ENCODE data around the gene FECH.

Gene FECH

DNA sequence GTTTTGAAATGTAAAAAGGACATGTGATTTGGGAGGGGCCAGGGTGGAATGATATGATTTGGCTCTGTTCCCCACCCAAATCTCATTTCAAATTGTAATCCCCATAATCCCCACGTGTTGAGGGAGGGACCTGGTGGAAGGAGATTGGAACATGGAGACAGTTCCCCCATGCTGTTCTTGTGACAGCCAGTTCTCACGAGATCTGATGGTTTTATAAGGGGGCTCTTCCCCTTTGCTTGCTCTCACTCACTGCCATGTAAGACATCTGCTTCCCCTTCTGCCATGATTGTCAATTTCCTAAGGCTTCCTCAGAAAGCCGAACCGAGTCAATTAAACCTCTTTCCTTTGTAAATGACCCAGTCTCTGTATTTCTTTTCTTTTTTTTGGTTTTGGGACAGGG, 39.2 kb downstream of the FECH start:
- Histone ChIP-seq H3K9me3 (ENCODE audit: control insufficient read depth in 2 of 2, low read length in 2 of 2) (no peaks in the 10 kb centered on the region), H3K27me3 (ENCODE audit: control insufficient read depth in 1 of 2, insufficient read depth in 2 of 2, low read length in 2 of 2) (no peaks in the 10 kb centered on the region), H3K36me3 (ENCODE audit: control insufficient read depth in 2 of 2, insufficient read depth in 2 of 2, low read length in 2 of 2) (peaks cover 7 to 12% of the 10 kb centered on the region in 2 donors), H3K4me3 (ENCODE audit: low read length in 2 of 2) (no peak overlapping the region), H3K4me1 (ENCODE audit: control insufficient read depth, insufficient read depth, low read length) (no peaks in the 10 kb centered on the region), H3K27ac (ENCODE audit: low read length) (no peak overlapping the region), H3K9ac (ENCODE audit: low read length in 2 of 2) (no peak overlapping the region)

DNA sequence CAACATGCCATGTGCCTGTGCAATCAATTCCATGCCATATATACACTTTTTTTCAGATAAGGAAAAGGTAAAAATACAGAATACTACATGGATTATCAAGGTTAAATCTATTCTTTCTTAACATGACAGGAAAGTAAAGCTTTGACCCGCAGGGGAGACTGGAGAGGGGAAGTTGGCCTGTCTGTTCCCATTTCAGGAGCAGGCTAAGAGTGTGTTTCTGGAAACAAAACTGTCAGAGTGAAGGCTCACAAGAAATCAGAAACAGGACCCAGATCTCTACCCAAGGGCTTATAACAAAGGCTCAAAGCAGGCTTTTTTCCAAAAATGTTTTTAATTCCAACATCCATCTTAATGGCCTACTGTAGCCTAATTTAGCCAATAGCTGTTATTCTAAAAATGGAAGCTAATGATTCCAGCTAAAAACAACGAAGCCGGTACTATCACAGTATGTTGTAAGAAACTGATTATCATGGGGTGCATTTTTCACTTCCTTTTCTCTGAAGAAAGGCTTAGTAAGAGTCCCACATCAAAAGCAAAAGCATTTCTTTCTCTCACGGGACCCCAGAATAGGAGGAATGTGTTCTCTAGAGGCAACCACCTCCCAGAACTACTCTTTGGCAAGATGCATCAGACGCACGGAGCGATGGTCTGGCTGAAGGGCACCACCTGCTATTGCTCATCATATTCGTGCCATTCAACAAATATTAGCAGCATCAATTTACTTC, 41.4 kb downstream of the FECH start:
- Histone ChIP-seq H3K4me1 (ENCODE audit: control insufficient read depth, insufficient read depth, low read length) (no peaks in the 10 kb centered on the region), H3K27ac (ENCODE audit: low read length) (no peak overlapping the region), H3K9me3 (ENCODE audit: control insufficient read depth in 2 of 2, low read length in 2 of 2) (no peaks in the 10 kb centered on the region), H3K27me3 (ENCODE audit: control insufficient read depth in 1 of 2, insufficient read depth in 2 of 2, low read length in 2 of 2) (no peaks in the 10 kb centered on the region), H3K4me3 (ENCODE audit: low read length in 2 of 2) (no peak overlapping the region), H3K9ac (ENCODE audit: low read length in 2 of 2) (no peak overlapping the region), H3K36me3 (ENCODE audit: control insufficient read depth in 2 of 2, insufficient read depth in 2 of 2, low read length in 2 of 2) (peaks cover under 1 to 8% of the 10 kb centered on the region in 2 donors)

DNA sequence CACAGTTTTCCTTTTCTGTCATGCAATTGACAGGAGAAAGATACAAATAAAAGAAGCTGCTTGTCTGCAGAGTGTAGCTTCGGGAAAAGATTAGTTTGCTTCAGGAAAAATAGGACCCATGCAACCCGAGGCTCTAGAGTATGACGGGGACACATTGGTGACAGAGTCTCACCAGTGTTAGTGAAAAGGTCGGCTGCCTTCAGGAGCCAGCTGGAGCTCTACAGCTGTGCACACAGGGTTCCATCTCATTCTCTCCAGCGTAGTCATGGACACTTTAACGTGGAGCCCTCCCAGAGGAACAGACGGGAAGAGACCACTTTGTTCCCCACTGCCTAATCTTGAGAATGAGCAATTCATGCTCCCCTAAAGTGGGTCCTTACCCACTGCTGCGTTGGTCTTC, 42.9 kb downstream of the FECH start:
- Histone ChIP-seq H3K36me3 (ENCODE audit: control insufficient read depth in 2 of 2, insufficient read depth in 2 of 2, low read length in 2 of 2) (peaks cover 0 to 3% of the 10 kb centered on the region in 2 donors), H3K9ac (ENCODE audit: low read length in 2 of 2) (no peak overlapping the region), H3K9me3 (ENCODE audit: control insufficient read depth in 2 of 2, low read length in 2 of 2) (no peaks in the 10 kb centered on the region), H3K4me1 (ENCODE audit: control insufficient read depth, insufficient read depth, low read length) (no peaks in the 10 kb centered on the region), H3K27me3 (ENCODE audit: control insufficient read depth in 1 of 2, insufficient read depth in 2 of 2, low read length in 2 of 2) (no peaks in the 10 kb centered on the region), H3K27ac (ENCODE audit: low read length) (no peak overlapping the region), H3K4me3 (ENCODE audit: low read length in 2 of 2) (no peak overlapping the region)

GRCh38 chr18:57542812-57543427, 43.6 kb downstream of the FECH start:
- Histone ChIP-seq H3K9ac (ENCODE audit: low read length in 2 of 2) (no peak overlapping the region), H3K36me3 (ENCODE audit: control insufficient read depth in 2 of 2, insufficient read depth in 2 of 2, low read length in 2 of 2) (no peaks in the 10 kb centered on the region)

DNA sequence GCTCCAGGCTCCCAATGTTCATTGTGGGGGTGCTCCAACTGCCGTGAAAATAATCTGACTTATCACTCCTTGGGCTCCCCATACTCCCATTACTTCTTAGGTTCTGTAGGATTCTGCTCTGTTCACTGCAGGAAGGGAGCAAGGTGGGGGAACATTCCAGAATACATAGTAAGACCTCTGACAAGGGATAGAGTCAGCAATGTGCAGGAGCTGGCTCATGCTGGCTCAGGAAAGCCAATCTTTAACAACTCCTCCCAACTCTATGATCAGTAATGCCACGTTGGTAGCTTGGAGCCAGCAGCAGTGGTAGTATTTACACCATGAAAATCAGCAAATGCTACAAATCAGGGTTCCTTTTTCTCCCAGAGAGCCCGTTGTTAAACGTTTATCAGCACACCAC, 44.4 kb downstream of the FECH start:
- Histone ChIP-seq H3K27me3 (ENCODE audit: control insufficient read depth in 1 of 2, insufficient read depth in 2 of 2, low read length in 2 of 2) (peaks cover 0 to 2% of the 10 kb centered on the region in 2 donors), H3K4me3 (ENCODE audit: low read length in 2 of 2) (no peak overlapping the region), H3K4me1 (ENCODE audit: control insufficient read depth, insufficient read depth, low read length) (no peaks in the 10 kb centered on the region), H3K27ac (ENCODE audit: low read length) (no peak overlapping the region), H3K9me3 (ENCODE audit: control insufficient read depth in 2 of 2, low read length in 2 of 2) (no peaks in the 10 kb centered on the region), H3K36me3 (ENCODE audit: control insufficient read depth in 2 of 2, insufficient read depth in 2 of 2, low read length in 2 of 2) (no peaks in the 10 kb centered on the region), H3K9ac (ENCODE audit: low read length in 2 of 2) (no peak overlapping the region)

More at GRCh38 chr18:57542812-57543427, 43.6 kb downstream of the FECH start:
- Histone ChIP-seq H3K4me1 (ENCODE audit: control insufficient read depth, insufficient read depth, low read length) (no peaks in the 10 kb centered on the region), H3K9me3 (ENCODE audit: control insufficient read depth in 2 of 2, low read length in 2 of 2) (no peaks in the 10 kb centered on the region), H3K4me3 (ENCODE audit: low read length in 2 of 2) (no peak overlapping the region), H3K27ac (ENCODE audit: low read length) (no peak overlapping the region), H3K27me3 (ENCODE audit: control insufficient read depth in 1 of 2, insufficient read depth in 2 of 2, low read length in 2 of 2) (peaks cover 0 to 2% of the 10 kb centered on the region in 2 donors)

- Histone ChIP-seq H3K4me1 (ENCODE audit: control insufficient read depth, insufficient read depth, low read length) (no peaks in the 10 kb centered on the region), H3K9me3 (ENCODE audit: control insufficient read depth in 2 of 2, low read length in 2 of 2) (no peaks in the 10 kb centered on the region), H3K4me3 (ENCODE audit: low read length in 2 of 2) (no peak overlapping the region), H3K27me3 (ENCODE audit: control insufficient read depth in 1 of 2, insufficient read depth in 2 of 2, low read length in 2 of 2) (peaks cover 0 to 5% of the 10 kb centered on the region in 2 donors), H3K36me3 (ENCODE audit: control insufficient read depth in 2 of 2, insufficient read depth in 2 of 2, low read length in 2 of 2) (no peaks in the 10 kb centered on the region), H3K9ac (ENCODE audit: low read length in 2 of 2) (no peak overlapping the region), H3K27ac (ENCODE audit: low read length) (no peak overlapping the region)
These were observed 46.8 kb downstream of the FECH start for GRCh38 chr18:57539702-57540101.

DNA sequence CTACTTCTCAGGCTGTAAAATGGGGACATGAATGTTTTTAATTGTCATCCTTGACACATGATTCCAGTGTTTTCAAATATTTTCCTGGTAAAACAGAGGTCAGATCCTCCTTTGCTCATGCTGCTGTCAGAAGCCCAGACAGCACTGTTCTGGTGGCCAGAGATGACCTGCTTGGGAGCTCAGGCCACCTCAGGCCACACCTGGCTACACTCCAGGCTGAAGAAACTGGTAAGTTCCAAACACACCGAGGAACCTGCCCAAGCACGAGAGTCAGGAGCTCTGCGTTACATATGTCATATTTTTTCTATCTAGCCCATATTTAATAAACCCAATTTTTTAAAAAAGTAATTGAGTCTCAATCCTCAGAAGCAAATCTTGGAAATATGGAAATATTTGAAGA, 47.9 kb downstream of the FECH start:
- no peaks in the 10 kb centered on the region for H3K4me1 ChIP-seq (ENCODE audit: control insufficient read depth, insufficient read depth, low read length)
- H3K27me3 ChIP-seq (ENCODE audit: control insufficient read depth in 1 of 2, insufficient read depth in 2 of 2, low read length in 2 of 2), result peaks cover 0 to 5% of the 10 kb centered on the region in 2 donors
- H3K36me3 ChIP-seq (ENCODE audit: control insufficient read depth in 2 of 2, insufficient read depth in 2 of 2, low read length in 2 of 2), result no peaks in the 10 kb centered on the region
- H3K9ac ChIP-seq (ENCODE audit: low read length in 2 of 2), result no peak overlapping the region
- H3K9me3 ChIP-seq (ENCODE audit: control insufficient read depth in 2 of 2, low read length in 2 of 2), result no peaks in the 10 kb centered on the region
- H3K4me3 ChIP-seq (ENCODE audit: low read length in 2 of 2), result no peak overlapping the region
- H3K27ac ChIP-seq (ENCODE audit: low read length), result no peak overlapping the region

GRCh38 chr18:57534511-57534909, 52.0 kb downstream of the FECH start:
- Histone ChIP-seq H3K9ac (ENCODE audit: low read length in 2 of 2) (no peak overlapping the region), H3K4me1 (ENCODE audit: control insufficient read depth, insufficient read depth, low read length) (no peaks in the 10 kb centered on the region), H3K36me3 (ENCODE audit: control insufficient read depth in 2 of 2, insufficient read depth in 2 of 2, low read length in 2 of 2) (no peaks in the 10 kb centered on the region), H3K9me3 (ENCODE audit: control insufficient read depth in 2 of 2, low read length in 2 of 2) (no peaks in the 10 kb centered on the region), H3K27me3 (ENCODE audit: control insufficient read depth in 1 of 2, insufficient read depth in 2 of 2, low read length in 2 of 2) (peaks cover 0 to 5% of the 10 kb centered on the region in 2 donors), H3K4me3 (ENCODE audit: low read length in 2 of 2) (no peak overlapping the region), H3K27ac (ENCODE audit: low read length) (no peak overlapping the region)

DNA sequence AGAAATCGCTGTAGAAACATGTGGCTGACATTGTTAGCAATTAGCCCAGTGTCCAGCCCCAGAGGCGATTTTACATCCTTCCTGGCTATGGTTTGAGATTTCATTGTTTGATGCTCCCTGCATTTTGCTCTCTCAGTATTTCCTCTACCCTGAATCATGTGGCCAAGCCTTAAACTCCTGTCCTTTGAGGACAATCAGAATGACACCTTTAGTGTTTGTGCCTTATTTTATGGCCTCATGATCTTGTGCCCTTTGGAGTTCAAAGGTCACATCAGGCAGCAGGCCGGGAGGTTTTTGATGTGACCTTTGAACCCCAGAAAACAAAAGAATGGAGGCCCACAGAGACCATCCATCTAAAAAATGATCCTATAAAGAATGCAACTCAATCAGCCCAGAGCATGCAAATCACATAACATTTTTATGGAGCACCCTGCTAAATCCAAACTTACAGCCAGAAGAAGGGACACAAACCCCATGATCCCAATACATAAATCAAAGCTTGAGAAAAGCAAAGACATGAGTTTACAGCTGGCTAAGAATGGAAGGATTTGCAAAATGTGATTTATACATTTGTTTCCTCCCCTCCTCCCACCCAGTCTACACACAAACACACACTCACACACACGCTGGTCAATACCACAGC, 52.5 kb downstream of the FECH start:
- Histone ChIP-seq H3K27me3 (ENCODE audit: control insufficient read depth in 1 of 2, insufficient read depth in 2 of 2, low read length in 2 of 2) (peaks cover 0 to 5% of the 10 kb centered on the region in 2 donors), H3K4me3 (ENCODE audit: low read length in 2 of 2) (no peak overlapping the region), H3K9ac (ENCODE audit: low read length in 2 of 2) (no peak overlapping the region), H3K27ac (ENCODE audit: low read length) (no peak overlapping the region), H3K4me1 (ENCODE audit: control insufficient read depth, insufficient read depth, low read length) (no peaks in the 10 kb centered on the region), H3K36me3 (ENCODE audit: control insufficient read depth in 2 of 2, insufficient read depth in 2 of 2, low read length in 2 of 2) (no peaks in the 10 kb centered on the region), H3K9me3 (ENCODE audit: control insufficient read depth in 2 of 2, low read length in 2 of 2) (no peaks in the 10 kb centered on the region)

GRCh38 chr18:57533006-57533867, 53.3 kb downstream of the FECH start:
- Histone ChIP-seq H3K4me3 (ENCODE audit: low read length in 2 of 2) (no peak overlapping the region), H3K9me3 (ENCODE audit: control insufficient read depth in 2 of 2, low read length in 2 of 2) (no peaks in the 10 kb centered on the region), H3K4me1 (ENCODE audit: control insufficient read depth, insufficient read depth, low read length) (no peaks in the 10 kb centered on the region), H3K36me3 (ENCODE audit: control insufficient read depth in 2 of 2, insufficient read depth in 2 of 2, low read length in 2 of 2) (no peaks in the 10 kb centered on the region), H3K27ac (ENCODE audit: low read length) (no peak overlapping the region), H3K27me3 (ENCODE audit: control insufficient read depth in 1 of 2, insufficient read depth in 2 of 2, low read length in 2 of 2) (peaks cover 0 to 5% of the 10 kb centered on the region in 2 donors), H3K9ac (ENCODE audit: low read length in 2 of 2) (no peak overlapping the region)

Data from stomach smooth muscle (tissue), 2 donors.